Measurements from ENCODE around the gene LRRC2.

DNA sequence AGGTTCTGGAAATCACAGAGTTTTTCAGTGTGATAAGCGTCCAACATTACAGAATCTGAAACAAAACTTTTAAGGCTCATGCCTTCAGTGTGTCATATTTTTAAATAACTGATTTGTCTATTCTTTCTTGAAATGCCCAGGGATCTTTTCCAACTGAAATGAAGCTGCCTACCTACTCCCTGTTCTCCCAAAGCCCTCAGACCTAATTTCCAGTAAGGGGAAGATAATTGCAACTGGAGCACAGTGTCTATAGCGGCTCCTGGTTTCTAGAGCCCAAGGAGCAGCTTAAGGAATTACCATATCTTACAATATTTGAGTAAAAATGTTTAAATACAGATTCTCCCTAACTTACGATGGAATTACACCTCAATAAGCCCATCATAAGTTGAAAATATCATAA lies 33.0 kb downstream of the LRRC2 start:
- no peak for TF ChIP-seq POLR2A (IDR thresholded peaks at IDR 0.05; ENCODE audit: low read depth, low read length)
- TF ChIP-seq CTCF (IDR thresholded peaks at IDR 0.05; ENCODE audit: extremely low read depth in 1 of 2, insufficient read depth in 1 of 2, low read depth in 1 of 2, low read length in 2 of 2): no peak
- no peak for TF ChIP-seq GATA2 (IDR thresholded peaks at IDR 0.05; ENCODE audit: insufficient read depth, insufficient read length, low read depth, low read length)
- no peak for TF ChIP-seq JUN (IDR thresholded peaks at IDR 0.05; ENCODE audit: borderline replicate concordance, insufficient read depth, insufficient read length, low read depth)
- TF ChIP-seq EZH2 (IDR thresholded peaks at IDR 0.05; ENCODE audit: borderline replicate concordance, low read depth, low read length, severe bottlenecking): no peak
- TF ChIP-seq MAX (IDR thresholded peaks at IDR 0.05; ENCODE audit: insufficient read depth, insufficient read length): no peak
- TF ChIP-seq POLR2AphosphoS5 (IDR thresholded peaks at IDR 0.05; ENCODE audit: insufficient read depth, low read depth, low read length): no peak
